BJ (cell line): ENCODE data around the gene MAP3K4. TPM values are rescaled to one million over a fixed set of nuclear protein-coding genes. Genes with fewer than 3 reads are reported as not detected.

Experiments used
- CTCF ChIA-PET: fragments of 350-600 bp; formaldehyde crosslinking; extraction: SDS; loops from one replicate; lab custom pipeline; 2021; ENCODE audit warnings: antibody characterized with exemption, inconsistent platforms; lab: Yijun Ruan, JAX
- POLR2A ChIA-PET: fragments of 300-600 bp; sonication (Branson Sonifier 250); formaldehyde crosslinking; extraction: SDS; loops from one replicate; lab custom pipeline; 2021; ENCODE audit warnings: antibody characterized with exemption; lab: Charles Lee
- DNase-seq: peaks from one replicate; pipeline ENCODE4 v3.0.0-alpha.2; 2011; ENCODE audit warnings: low read depth
- H3K27me3 ChIP-seq: 2 replicates; pipeline ENCODE4 v1.6.0; 2011; ENCODE audit warnings: low read length; ENCODE audit not compliant: control insufficient read depth, insufficient read depth
- H3K36me3 ChIP-seq: 2 replicates; pipeline ENCODE4 v1.5.1; 2011; ENCODE audit warnings: low read length; ENCODE audit not compliant: control insufficient read depth, insufficient read depth
- H3K4me3 ChIP-seq: 2 replicates; pipeline ENCODE4 v1.5.1; 2011; ENCODE audit warnings: low read depth, mild to moderate bottlenecking, control low read depth, low read length
- polyA plus RNA-seq: library from polyadenylated mRNA; depleted of rRNA; stranded (reverse); fragments of >200 nt; gene quantifications from 2 replicates; pipeline ENCODE4 v1.2.3, GENCODE V29; 2011
- TF ChIP-seq, protein P1 (sequence below): IDR thresholded peaks from 2 replicates; pipeline ENCODE4 v1.5.1; 2011; ENCODE audit warnings: low read depth, mild to moderate bottlenecking, control low read depth, inconsistent platforms, low read length, moderate library complexity; ENCODE audit not compliant: insufficient read depth

The MAP3K4 gene
- polyA plus RNA-seq, 1 experiment: 5.3 TPM

DNA sequence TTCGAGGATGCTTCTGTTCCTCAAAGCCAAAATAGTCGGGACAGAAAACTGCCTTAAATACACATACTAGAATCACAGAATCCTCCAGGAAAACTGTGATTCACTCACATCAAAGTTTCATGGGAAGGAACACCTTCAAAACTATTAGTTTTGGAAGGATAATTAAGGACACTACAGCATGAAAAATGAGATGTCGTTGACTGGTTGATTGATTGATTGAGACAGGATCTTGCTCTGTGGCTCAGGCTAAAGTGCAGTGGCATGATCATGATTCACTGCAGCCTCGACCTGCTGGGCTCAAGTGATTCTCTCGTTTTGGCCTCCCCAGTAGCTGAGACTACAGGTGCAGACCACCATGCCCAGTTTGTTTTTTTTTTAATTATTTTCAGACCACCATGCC is 25.7 kb upstream of the MAP3K4 start:
- ChIA-PET POLR2A (no interaction called here), CTCF (no interaction called here)
- peaks cover 3% of the 10 kb centered on the region for H3K27me3 ChIP-seq
- H3K36me3 ChIP-seq: no peaks in the 10 kb centered on the region
- DNase-seq: no peak
- no peak overlapping the region for H3K4me3 ChIP-seq
- TF ChIP-seq, protein P1, sequence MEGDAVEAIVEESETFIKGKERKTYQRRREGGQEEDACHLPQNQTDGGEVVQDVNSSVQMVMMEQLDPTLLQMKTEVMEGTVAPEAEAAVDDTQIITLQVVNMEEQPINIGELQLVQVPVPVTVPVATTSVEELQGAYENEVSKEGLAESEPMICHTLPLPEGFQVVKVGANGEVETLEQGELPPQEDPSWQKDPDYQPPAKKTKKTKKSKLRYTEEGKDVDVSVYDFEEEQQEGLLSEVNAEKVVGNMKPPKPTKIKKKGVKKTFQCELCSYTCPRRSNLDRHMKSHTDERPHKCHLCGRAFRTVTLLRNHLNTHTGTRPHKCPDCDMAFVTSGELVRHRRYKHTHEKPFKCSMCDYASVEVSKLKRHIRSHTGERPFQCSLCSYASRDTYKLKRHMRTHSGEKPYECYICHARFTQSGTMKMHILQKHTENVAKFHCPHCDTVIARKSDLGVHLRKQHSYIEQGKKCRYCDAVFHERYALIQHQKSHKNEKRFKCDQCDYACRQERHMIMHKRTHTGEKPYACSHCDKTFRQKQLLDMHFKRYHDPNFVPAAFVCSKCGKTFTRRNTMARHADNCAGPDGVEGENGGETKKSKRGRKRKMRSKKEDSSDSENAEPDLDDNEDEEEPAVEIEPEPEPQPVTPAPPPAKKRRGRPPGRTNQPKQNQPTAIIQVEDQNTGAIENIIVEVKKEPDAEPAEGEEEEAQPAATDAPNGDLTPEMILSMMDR: no peak

DNA sequence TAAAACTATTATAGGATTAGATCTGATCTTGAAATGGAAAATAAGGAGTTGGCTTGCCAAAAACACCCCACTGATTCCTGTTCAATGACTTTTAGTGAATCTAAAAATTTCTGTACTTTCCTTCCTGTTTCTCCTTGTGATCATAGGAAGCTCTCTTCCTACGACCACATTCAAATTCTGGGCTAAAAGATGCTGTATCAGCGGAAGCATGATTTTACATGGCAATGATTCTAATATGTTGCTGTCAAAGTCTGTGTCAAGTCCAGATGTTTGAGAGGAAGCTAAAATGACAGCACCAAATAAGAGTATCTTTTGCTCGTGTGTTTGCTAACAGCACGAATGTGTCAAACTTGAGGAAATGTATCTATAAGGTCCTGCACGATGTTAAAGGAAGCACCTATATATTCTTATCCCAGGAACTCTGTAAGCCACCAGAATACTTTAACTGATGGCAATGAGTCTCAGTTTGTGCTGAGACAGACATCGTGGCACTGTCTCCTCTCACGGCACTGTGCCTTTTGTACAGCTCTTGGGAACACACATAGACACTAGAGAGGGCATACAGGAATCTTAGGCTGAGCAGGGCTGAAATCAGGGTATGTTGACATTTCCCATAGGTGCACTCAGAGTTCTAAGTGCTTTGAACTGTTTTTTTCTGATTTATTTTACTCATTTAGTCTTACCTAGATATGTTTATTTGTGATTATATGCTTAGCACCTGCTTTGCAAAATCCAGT is 24.9 kb upstream of the MAP3K4 start:
- ChIA-PET CTCF (interaction anchor here (0.9 kb wide), 1 partner anchor 23 kb away, joined by 3 read pairs; no protein-coding TSS in a partner anchor), POLR2A (no interaction called here)
- Histone ChIP-seq H3K36me3 (no peaks in the 10 kb centered on the region), H3K4me3 (no peak overlapping the region), H3K27me3 (peaks cover 5% of the 10 kb centered on the region)
- DNase-seq: no peak
- TF ChIP-seq, protein P1: no peak

DNA sequence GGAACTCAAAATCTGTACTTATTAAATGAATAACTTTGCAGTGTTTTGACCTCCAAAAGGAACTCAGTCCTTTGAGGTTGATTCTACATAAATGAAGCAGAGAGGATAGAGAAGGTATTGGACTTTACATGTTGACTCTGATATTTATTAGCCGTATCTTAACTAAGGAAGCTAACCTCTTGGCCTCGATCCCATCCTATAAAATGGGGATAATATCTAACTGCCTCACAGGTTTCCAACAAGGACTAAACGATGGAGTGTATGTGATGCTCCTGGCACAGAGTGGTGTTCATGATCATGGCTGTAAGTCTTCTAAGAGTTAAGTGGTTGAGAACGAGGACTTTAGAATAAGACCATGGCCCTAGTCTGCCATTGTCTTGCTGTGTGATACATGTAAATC is 24.2 kb upstream of the MAP3K4 start:
- Histone ChIP-seq H3K36me3 (no peaks in the 10 kb centered on the region), H3K27me3 (peaks cover 5% of the 10 kb centered on the region), H3K4me3 (no peak overlapping the region)
- ChIA-PET CTCF (interaction anchor here (0.9 kb wide), 1 partner anchor 22 kb away, joined by 3 read pairs; no protein-coding TSS in a partner anchor), POLR2A (no interaction called here)
- no peak for DNase-seq
- TF ChIP-seq, protein P1: no peak

DNA sequence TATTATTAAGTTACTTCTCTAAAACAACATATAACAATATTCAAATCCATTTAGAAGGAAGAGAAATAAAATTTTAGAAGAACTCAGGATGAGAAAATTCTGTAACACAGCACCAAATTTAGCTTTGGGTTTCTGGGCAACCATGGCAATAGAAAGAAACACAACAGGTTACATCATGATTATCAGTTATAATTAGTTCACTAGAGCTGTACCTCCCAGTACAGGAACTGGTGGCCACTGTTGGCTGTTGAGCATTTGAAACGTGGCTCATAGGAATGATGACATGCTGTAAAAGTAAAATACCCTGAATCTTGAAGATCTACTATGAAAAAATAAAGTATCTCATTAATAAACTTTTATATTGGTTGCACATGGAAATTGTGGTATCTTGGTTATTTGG is 23.7 kb upstream of the MAP3K4 start:
- POLR2A ChIA-PET: no interaction called here
- Histone ChIP-seq H3K36me3 (no peaks in the 10 kb centered on the region), H3K4me3 (no peak overlapping the region), H3K27me3 (peaks cover 5% of the 10 kb centered on the region)
- CTCF ChIA-PET: interaction anchor here (0.9 kb wide), 1 partner anchor 22 kb away, joined by 3 read pairs; no protein-coding TSS in a partner anchor
- TF ChIP-seq, protein P1: no peak
- DNase-seq: no peak

DNA sequence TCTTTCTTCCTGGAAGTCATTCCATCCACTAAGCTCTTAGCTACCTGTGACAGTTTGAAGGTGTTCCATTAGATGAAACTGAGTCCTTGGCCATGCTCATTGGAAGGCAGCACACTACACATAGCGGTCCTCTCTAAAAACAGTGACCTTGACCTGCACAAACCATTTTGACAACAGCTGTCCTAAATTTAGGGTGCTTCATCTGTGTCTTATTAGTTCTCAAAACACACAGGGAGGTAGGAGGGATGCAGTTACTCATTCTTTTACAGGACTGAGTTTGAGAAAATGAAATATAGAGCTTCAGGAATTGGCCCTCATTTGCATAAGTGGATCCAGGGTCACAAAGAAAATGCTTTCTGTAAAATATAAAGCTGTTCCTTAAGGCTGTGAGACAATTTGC is 20.4 kb upstream of the MAP3K4 start:
- no peaks in the 10 kb centered on the region for H3K36me3 ChIP-seq
- no peak for DNase-seq
- H3K4me3 ChIP-seq: no peak overlapping the region
- H3K27me3 ChIP-seq: peaks cover 3% of the 10 kb centered on the region
- TF ChIP-seq, protein P1: no peak
- CTCF ChIA-PET: interaction anchor here (1.1 to 3.2 kb wide), 2 partner anchors 21 to 40 kb away, joined by 4 to 22 read pairs; no protein-coding TSS in a partner anchor
- POLR2A ChIA-PET: no interaction called here
